PC-3 (cell line): Measurements from ENCODE around the gene RAPGEF3.

Source experiments
- CTCF ChIP-seq: fragments of 300-600 bp; sonication (generic); conservative IDR thresholded peaks from 2 replicates; pipeline ENCODE4 v1.5.1; 2017; ENCODE audit warnings: antibody characterized with exemption, low read depth, mild to moderate bottlenecking, low read length
- EZH2 ChIP-seq: fragments of 300-600 bp; sonication (generic); IDR thresholded peaks from one replicate; pipeline ENCODE4 v1.6.1; 2017; ENCODE audit warnings: antibody characterized with exemption, mild to moderate bottlenecking, low read length; ENCODE audit not compliant: unreplicated experiment
- EZH2phosphoT487 ChIP-seq: fragments of 300-600 bp; sonication (generic); IDR thresholded peaks from 2 replicates; pipeline ENCODE4 v1.6.1; 2018; ENCODE audit warnings: mild to moderate bottlenecking, antibody characterized with exemption, low read length, borderline replicate concordance

GRCh38 chr12:47730341-47730744, 28.3 kb downstream of the RAPGEF3 start:
- TF ChIP-seq CTCF (no peak), EZH2 (no peak), EZH2phosphoT487 (no peak)
